ENCODE data around the gene FRMD8.

DNA sequence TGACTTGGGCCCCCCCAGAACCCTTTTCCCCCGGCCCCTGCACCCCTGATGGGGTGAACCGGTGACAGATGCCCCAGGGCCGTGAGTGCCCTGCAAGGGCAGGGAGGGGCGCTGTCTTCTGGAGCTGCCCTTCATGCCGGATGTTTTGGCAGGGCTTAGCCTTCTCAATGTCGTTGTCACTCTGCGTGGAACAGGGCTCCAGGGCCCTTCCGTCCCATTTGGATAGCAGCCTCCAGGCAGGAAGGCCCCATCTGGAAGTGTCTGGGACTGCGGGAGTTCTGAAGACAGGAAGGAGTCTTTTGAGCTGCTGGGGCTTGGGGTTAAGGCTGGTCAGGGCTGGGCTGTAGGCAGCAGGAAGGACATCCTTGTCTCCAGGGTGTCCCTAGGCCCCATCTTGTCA, 4.6 kb downstream of the FRMD8 start:
- TF ChIP-seq POLR2A (IDR thresholded peaks at IDR 0.05), result no peak
- TF ChIP-seq, protein P1, sequence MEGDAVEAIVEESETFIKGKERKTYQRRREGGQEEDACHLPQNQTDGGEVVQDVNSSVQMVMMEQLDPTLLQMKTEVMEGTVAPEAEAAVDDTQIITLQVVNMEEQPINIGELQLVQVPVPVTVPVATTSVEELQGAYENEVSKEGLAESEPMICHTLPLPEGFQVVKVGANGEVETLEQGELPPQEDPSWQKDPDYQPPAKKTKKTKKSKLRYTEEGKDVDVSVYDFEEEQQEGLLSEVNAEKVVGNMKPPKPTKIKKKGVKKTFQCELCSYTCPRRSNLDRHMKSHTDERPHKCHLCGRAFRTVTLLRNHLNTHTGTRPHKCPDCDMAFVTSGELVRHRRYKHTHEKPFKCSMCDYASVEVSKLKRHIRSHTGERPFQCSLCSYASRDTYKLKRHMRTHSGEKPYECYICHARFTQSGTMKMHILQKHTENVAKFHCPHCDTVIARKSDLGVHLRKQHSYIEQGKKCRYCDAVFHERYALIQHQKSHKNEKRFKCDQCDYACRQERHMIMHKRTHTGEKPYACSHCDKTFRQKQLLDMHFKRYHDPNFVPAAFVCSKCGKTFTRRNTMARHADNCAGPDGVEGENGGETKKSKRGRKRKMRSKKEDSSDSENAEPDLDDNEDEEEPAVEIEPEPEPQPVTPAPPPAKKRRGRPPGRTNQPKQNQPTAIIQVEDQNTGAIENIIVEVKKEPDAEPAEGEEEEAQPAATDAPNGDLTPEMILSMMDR (IDR thresholded peaks at IDR 0.05), result no peak
